ENCODE measurements around the gene UBAP2.
"Not testable (repeated sequence)": the region's sequence is repeated elsewhere in the genome, so short reads cannot be mapped to it uniquely, and the experiment has no call there.

Gene UBAP2

GRCh38 chr9:34047864-34048726 is 592 bp downstream of the UBAP2 start:
- no peak for DNase-seq

DNA sequence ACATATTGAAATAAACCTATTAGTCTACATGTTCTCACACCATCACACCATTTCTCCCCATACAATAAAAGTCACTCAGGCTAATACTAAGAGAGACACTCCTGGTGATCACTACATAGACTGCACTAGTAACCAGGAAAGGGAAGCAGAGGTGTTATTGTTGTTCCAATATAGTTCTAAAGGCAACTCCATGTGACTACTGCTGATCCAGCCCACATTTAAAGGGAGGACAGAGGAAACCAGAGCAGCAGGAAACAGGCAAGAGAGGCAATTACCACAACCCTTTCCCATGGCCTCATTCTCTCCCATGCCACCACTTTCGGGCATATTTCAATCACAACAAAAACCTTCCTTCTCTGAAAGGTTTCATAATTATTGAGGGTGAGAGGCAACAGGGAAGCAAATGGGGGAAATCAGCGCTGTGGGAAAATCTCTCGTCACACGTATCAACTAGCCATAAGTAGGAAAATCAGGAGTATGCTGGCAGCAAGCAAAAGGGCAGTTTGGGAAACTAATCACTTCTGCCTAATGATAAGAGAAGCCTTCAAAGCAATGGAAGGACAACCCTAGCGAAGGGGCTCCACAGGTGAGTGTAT is 1.8 kb downstream of the UBAP2 start:
- DNase-seq: no peak

GRCh38 chr9:34045903-34046302 is 2.8 kb downstream of the UBAP2 start:
- no peak for DNase-seq

DNA sequence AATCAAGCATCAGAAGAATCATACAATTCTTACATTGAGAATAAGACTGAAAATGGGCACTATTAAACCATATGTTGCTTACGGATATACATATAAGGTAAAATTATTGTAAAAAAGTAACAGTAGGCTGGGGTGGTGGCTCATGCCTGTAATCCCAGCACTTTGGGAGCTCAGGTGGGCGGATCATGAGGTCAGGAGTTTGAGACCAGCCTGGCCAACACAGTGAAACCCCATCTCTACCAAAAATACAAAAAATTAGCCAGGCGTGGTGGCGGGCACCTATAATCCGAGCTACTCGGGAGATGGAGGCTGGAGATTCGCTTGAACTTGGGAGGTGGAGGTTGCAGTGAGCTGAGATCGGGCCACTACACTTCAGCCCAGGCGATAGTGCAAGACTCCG is 6.6 kb downstream of the UBAP2 start:
- not testable (repeated sequence) for DNase-seq

- not testable (repeated sequence) for DNase-seq
Measured at GRCh38 chr9:34038851-34039250, 9.8 kb downstream of the UBAP2 start.

- no peak for DNase-seq
Measured at GRCh38 chr9:34037626-34038025, 11.1 kb downstream of the UBAP2 start.

DNA sequence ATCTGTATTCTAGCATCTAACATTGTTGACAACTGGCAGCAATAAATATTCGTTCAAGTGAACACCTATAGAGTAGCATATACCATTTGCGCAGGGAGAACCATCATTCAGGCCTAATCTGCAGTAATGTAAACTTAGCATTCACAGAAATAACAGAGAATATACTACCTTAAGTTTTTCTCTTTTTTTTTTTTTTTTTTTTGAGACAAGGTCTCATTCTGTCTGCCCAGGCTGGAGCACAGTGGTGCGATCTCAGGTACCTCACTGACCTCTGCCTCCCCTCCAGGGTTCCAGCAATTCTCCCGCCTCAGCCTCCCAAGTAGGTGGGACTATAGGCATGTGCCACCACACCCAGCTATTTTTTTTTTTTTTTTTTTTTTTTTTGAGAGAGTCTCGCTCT is 12.1 kb downstream of the UBAP2 start:
- no peak for DNase-seq

DNA sequence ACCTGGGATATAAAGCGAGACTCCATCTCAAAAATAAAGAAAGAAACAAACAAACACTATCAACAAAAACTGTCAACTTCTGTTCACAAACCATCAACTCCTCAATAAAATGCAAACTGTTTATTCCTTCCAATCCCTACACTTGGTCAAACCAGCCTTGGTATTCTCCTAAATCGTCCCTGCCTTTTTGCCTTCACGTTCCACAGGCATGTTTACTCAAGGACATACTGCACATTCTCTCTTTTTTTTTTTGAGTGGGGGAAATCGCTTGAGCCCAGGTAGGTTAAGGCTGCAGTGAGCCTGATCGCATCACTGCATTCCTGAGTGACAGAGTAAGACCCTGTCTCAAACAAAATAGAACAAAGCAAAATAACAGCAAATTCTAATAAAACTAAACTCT is 13.0 kb downstream of the UBAP2 start:
- DNase-seq: no peak

- DNase-seq: no peak
Measured at GRCh38 chr9:34034698-34035065, 14.0 kb downstream of the UBAP2 start.

DNA sequence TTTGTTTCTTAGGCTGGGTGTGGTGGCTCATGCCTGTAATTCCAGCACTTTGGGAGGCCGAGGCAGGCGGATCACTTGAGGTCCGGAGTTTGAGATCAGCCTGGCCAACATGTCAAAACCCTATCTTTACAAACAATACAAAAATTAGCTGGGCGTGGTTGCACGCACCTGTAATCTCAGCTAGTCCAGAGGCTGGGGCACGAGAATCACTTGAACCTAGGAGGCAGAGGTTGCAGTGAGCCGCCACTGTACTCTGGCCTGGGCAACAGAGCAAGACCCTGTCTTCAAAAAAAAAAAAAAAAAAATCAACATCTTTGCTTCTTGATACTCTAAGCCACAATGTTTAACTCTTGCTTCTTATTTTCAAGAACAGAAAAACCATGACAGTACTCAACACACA is 16.1 kb downstream of the UBAP2 start:
- DNase-seq: no peak

DNA sequence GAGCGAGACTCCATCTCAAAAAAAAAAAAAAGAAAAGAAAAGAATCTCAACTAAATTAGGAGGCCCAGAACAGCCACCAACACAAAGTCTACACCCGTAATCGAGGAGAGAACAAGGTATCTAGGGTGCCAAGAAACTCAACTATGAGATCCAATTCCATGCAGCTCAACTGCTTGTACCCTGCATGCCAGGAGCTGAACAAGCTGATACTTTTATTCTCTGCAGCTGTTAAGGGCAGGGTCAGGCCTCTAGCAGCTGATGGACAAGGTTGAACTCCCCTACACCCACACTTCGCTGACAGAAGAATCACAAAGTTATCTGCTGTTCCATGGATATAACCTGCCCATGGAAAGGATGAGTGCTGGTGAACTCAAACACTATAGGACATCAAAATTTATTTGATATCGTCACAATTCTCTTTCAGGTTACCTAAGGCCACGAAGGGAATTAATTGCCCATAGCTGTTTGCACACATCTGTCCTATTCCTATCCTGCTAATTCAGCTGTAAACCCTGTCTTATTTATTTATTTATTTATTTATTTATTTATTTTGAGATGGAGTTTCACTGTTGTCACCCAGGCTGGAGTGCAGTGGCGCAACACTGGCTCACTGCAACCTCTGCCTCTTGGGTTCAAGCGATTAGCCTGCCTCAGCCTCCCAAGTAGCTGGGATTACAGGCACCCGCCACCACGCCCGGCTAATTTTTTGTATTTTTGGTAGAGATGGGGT is 20.7 kb downstream of the UBAP2 start:
- no peak for DNase-seq

DNA sequence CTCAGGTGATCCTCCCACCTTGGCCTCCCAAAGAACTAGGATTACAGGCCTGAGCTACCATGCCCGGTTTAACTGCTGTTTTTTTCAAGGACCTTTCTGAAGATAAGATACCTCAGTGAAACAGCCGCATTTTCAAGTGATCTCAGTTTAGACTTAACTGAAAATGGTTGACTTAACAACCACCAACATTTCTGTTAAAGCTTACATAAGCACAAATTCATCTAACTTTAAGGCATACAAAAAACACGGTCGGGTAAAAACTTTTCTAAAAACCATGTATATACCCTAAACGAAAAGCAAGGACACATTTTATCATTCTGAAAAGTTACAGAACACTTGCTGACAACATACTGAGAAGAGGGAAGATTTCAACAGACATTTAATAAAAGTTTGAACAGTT is 22.9 kb downstream of the UBAP2 start:
- DNase-seq: no peak

GRCh38 chr9:34025062-34025461 is 23.6 kb downstream of the UBAP2 start:
- DNase-seq: no peak

DNA sequence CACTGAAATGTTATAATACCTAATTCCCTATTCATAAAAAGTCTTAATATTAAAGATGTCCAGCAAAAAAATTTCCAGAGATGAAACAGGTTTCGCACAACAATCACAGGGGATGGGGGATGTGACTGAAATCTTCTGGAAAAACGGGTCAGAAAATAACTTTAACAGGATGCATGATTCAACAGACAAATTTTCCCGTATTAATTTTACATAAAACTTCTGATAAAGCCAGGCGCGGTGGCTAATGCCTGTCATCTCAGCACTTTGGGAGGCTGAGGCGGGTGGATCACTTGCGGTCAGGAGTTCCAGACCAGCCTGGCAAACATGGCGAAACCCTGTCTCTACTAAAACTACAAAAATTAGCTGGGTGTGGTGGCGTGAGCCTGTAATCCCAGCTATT is 24.2 kb downstream of the UBAP2 start:
- not testable (repeated sequence) for DNase-seq

DNA sequence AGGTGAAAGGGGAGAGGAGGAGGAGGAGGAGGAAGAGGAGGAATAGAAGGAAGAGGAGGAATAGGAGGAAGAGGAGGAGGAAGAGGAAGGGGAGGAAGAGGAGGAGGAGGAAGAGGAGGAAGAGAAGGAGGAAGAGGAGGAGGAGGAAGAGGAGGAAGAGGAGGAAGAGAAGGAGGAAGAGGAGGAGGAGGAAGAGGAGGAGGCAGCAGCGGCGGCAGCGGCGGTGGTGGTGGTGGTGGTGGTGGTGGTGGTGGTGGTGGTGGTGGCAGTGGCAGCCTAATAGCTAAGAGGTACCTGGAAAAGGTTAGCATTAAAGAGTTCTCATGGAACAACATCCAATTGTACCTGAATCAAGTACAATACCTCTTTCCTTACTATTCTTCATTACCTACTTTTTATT is 32.5 kb downstream of the UBAP2 start:
- no peak for DNase-seq

- DNase-seq: no peak
Measured at GRCh38 chr9:34010979-34011378, 37.7 kb downstream of the UBAP2 start.

DNA sequence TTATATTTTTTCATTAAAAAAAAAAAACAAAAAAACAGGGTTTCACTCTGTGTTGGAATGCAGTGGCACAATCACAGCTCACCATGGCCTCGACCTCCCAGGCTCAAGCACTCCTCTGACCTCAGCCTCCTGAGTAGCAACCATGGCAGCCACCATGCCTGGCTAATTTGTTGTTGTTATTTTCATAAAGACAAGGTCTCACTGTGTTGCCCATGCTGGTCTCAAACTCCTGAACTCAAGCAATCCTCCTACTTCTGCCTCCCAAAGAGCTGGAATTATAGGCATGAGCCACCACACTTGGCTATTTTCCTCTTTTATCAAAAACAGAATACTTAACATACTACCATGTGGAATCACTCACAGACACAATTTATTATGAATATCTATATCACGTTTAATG is 46.7 kb downstream of the UBAP2 start:
- no peak for DNase-seq

DNA sequence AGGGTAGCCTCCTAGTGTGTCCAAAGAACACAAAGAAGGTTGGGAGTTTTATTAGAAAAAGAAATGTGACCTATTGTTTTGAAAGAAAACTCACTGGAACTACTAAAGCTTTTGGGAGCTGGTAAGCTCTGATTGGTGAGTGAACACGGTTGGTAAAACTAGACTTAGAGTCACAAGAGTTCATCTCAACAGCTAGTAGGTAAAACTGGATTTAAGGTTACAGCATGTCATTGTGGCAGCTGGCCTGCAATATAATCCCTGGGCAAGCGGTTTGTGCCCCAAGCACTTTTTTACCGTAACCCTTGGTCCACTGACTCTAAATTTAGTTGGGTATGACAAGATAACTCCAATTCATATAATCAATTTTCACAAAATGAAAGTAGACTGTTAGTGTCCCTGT is 47.4 kb downstream of the UBAP2 start:
- no peak for DNase-seq

GRCh38 chr9:33995449-33995848 is 53.2 kb downstream of the UBAP2 start:
- DNase-seq: no peak

- no peak for DNase-seq
Measured at GRCh38 chr9:33993104-33993503, 55.6 kb downstream of the UBAP2 start.

DNA sequence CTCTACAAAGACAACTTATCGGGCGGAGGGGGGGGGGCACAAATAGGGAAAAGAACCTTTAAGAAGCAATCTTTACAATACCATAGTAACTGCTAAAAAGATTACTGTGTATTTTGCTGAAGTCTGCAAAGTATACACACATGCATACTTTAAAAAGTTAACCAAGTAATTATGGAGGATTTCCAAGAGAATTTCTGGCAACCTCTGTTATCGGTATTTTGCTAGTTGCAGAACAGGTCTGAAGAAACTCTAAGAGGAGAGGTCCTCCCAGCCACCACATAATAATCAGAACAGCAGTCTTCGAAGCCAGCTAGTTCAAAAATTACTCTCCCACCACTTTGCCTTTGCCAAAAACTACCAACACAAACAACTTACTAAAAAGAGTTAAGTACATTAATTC is 56.1 kb downstream of the UBAP2 start:
- DNase-seq: no peak

GRCh38 chr9:33988219-33988890 is 60.3 kb downstream of the UBAP2 start:
- DNase-seq: no peak

GRCh38 chr9:33976414-33976813 is 72.3 kb downstream of the UBAP2 start:
- no peak for DNase-seq

DNA sequence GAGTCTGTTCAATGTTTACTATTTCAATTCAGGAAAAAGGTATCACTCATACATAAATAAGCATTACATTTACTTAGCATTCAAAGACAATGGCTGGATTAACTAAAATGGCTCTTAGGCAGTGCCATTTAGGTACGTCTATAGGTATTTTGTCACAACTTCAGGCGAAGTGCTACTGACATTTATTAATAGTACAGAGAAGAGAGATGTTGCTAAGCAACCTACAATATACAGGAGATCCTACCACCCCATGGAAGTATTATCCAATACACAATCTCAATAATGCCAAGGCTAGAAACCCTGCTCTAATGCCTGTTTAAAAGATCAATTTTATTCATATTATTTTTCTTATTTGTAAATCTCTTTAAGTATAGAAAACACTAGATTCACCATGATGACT is 76.0 kb downstream of the UBAP2 start:
- DNase-seq: no peak
